ENCODE results near the gene SLC7A6OS.

DNA sequence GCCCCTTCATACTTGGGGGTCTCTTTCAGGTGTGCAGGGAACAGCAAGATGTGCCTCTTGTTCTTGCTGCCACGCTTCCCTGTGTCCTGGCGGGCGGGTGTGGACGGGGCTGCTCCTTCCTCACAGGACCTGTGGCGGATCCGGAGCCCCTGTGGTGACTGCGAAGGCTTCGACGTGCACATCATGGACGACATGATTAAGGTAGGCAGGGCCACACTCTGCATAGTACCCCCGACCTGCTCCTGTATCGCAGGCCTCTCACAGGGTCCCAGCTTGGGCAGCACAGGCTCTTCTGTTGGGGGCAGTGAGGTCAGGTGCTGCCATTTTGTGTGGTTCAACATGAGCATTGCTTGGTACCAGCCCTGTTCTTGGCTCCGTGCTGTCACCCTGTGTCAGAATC lies 42.6 kb upstream of the SLC7A6OS start:
- no peak for TF ChIP-seq POLR2A (IDR thresholded peaks at IDR 0.05; ENCODE audit: low read length)
- TF ChIP-seq GATA1 (IDR thresholded peaks at IDR 0.05; ENCODE audit: low read depth, low read length) = no peak
